Activated naive CD8-positive, alpha-beta T cell treated with anti-CD3 and anti-CD28 coated beads, Interleukin-2, amount 10 ng/mL, durations not matched to agents 7 days and 5 days (primary cell): ENCODE data around the gene UGCG. TPM values are rescaled to one million over a fixed set of nuclear protein-coding genes. Genes with fewer than 3 reads are reported as not detected.

Experiments used
- ATAC-seq: fragments of 150-1000 bp; cut with Tn5 transposase; one replicate; pipeline ENCODE4 v1.10.0; 2021; ENCODE audit warnings: low read depth, moderate library complexity
- POLR2A ChIA-PET: fragments of 350-600 bp; sonication (Branson Sonifier 250); formaldehyde crosslinking; loops from one replicate; lab custom pipeline; 2021; ENCODE audit warnings: antibody characterized with exemption; lab: Charles Lee
- DNase-seq: peaks from one replicate; pipeline ENCODE4 v3.0.0; 2021
- H3K27ac Mint-ChIP-seq: one replicate; pipeline ENCODE4 v1.8.0; 2022; ENCODE audit warnings: mild to moderate bottlenecking, mixed read lengths
- H3K27me3 Mint-ChIP-seq: one replicate; pipeline ENCODE4 v1.8.0; 2022; ENCODE audit warnings: mild to moderate bottlenecking, moderate library complexity, mixed read lengths
- H3K36me3 Mint-ChIP-seq: one replicate; pipeline ENCODE4 v1.8.0; 2021; ENCODE audit warnings: mild to moderate bottlenecking, mixed read lengths
- H3K4me1 Mint-ChIP-seq: one replicate; pipeline ENCODE4 v1.8.0; 2021; ENCODE audit warnings: mixed read lengths
- H3K4me3 Mint-ChIP-seq: one replicate; pipeline ENCODE4 v1.8.0; 2022; ENCODE audit warnings: mild to moderate bottlenecking, moderate library complexity, mixed read lengths
- H3K9me3 Mint-ChIP-seq: one replicate; pipeline ENCODE4 v1.8.0; 2021; ENCODE audit warnings: mixed read lengths
- total RNA-seq, 2 experiments: library from RNA; stranded (reverse); gene quantifications; one replicate each; pipeline ENCODE4 v1.2.3, GENCODE V29; 2021

The UGCG gene
- total RNA-seq, result 10 to 100 TPM; 24.9 to 27.1 TPM

DNA sequence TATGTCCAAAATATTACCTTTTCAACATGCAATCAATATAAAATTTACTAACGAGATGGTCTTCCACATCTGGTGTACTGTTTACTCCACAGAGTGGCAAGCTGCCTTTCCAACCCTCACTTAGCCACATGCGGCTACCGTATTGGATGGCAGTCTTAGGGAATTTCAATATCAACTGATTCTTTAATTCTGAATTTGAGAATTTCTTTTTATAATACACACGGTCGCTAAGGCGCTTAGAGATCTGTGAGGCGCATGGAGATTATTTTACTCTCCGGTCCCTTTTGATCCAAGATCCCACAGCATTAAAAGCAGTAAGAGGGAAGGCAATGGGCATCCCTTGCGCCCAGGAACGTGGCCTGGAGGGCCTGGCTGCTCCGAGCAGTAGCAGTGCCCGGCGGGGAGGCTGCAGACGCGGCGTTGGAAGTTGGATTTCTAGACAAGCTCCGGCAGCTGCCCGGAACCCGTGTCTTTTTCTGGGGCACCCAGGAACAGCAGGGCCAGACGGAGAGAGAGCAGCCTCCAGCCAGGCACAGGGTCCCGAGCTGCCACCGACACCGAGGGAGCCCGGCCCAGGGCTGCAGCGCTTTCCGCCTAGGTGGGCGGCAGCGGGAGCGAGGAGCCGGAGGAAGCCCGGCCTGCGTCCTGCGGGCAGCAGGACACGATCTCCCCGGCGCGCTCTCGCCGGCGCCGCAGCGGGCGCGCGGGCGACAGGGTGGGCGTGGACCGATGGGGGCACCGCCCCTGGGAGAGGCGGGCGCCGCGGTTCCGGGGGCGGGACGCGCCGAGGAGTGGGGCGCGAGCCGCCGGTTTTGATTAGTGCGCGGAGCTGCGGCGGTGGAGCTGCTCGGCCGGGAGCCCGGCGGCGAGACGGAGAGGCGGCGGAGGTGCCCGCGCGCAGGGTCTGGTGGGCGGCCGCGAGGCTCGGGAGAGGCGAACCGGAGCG, at the start of gene UGCG:
UGCG (plus strand) TSS at position 819 of the 946 bp plus-strand sequence. CDS start 402 bp downstream, outside the sequence.
- Mint-ChIP-seq H3K27me3 (no peaks in the 10 kb centered on the region), H3K9me3 (no peaks in the 10 kb centered on the region), H3K4me1 (peaks cover 13% of the 10 kb centered on the region), H3K4me3 (peak within 1 kb of the TSS; percentile 93), H3K36me3 (no peaks in the 10 kb centered on the region), H3K27ac (peak within 1 kb of the TSS; percentile 90)
- ATAC-seq (peak; percentile 85), DNase-seq (peak; percentile 95)
- POLR2A ChIA-PET, result interaction anchor here (0.6 to 3.6 kb wide), 29 partner anchors 12 to 483 kb away, joined by 3 to 29 read pairs (median 5); partner anchors contain the start of genes DNAJC25, HSDL2 and PTBP3

- Mint-ChIP-seq H3K36me3 (no peaks in the 10 kb centered on the region), H3K27me3 (no peaks in the 10 kb centered on the region), H3K4me1 (no peaks in the 10 kb centered on the region), H3K27ac (no peak overlapping the region), H3K9me3 (no peaks in the 10 kb centered on the region), H3K4me3 (no peak overlapping the region)
- POLR2A ChIA-PET, result no interaction called here
- DNase-seq (no peak), ATAC-seq (no peak)
Observed at GRCh38 chr9:111851553-111851952, 45.1 kb upstream of the UGCG start.

DNA sequence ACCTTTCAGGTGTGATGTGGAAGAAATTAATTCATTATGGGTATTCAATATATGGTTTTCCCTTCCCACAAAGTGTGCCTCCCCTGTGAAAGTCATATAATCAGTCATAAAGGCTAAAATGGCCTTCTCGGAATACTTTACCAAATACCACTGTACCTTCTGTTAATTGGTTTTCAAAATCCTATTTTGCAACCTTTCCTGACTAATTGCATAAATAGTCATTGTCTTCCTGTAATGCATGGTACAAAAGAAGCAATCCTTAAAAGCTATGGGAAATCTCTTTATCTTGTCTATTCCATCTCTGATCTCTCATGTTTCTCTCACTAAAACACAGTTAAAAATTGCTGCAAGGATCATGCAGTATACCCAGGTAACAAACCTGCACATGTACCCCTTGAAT, 44.3 kb upstream of the UGCG start:
- no peaks in the 10 kb centered on the region for H3K4me1 Mint-ChIP-seq
- H3K4me3 Mint-ChIP-seq, result no peak overlapping the region
- POLR2A ChIA-PET, result no interaction called here
- no peak overlapping the region for H3K27ac Mint-ChIP-seq
- H3K9me3 Mint-ChIP-seq, result no peaks in the 10 kb centered on the region
- H3K27me3 Mint-ChIP-seq, result no peaks in the 10 kb centered on the region
- ATAC-seq, result no peak
- no peak for DNase-seq
- no peaks in the 10 kb centered on the region for H3K36me3 Mint-ChIP-seq

DNA sequence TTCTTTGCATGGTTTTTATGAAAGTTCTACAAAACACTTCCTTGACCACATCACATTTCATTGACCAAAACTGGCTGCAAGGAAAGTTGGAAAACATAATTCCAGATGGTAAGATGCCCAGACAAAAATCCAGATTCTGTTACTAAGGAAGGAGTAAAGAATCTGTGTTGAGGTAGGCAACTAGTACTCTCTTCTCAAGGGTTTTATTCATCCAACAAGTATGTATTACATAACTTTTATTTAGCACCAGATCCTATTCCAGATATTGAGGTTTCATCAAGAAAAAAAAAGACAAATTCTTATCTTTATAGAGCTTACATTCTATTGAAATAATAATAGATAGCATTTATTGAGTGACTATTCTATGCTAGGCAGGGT, 43.2 kb upstream of the UGCG start:
- H3K27me3 Mint-ChIP-seq, result peaks cover 9% of the 10 kb centered on the region
- H3K27ac Mint-ChIP-seq, result no peak overlapping the region
- no peak overlapping the region for H3K4me3 Mint-ChIP-seq
- H3K9me3 Mint-ChIP-seq, result no peaks in the 10 kb centered on the region
- H3K4me1 Mint-ChIP-seq, result no peaks in the 10 kb centered on the region
- DNase-seq (no peak), ATAC-seq (no peak)
- H3K36me3 Mint-ChIP-seq, result no peaks in the 10 kb centered on the region
- POLR2A ChIA-PET, result no interaction called here

DNA sequence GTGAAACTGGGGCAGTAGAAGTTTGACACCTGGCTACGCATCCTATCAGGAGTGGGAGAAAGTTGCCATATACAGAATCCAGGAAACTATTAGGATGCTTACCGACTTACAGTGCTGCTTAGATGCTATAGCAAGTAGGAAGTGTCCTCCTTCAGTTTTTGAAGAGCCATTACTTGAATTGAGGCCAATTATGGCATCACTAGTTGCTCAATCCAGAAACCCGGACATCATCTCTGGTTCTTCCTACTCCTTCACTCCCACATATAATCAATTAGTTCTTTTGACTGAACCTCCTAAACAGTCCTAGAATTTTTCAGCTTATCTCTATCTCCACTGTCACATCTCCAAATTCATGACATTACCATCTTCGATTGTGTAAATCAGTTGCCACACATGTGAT, 41.8 kb upstream of the UGCG start:
- no peak overlapping the region for H3K27ac Mint-ChIP-seq
- ATAC-seq (no peak), DNase-seq (no peak)
- peaks cover 9% of the 10 kb centered on the region for H3K27me3 Mint-ChIP-seq
- no peaks in the 10 kb centered on the region for H3K36me3 Mint-ChIP-seq
- POLR2A ChIA-PET, result no interaction called here
- H3K4me1 Mint-ChIP-seq, result no peaks in the 10 kb centered on the region
- H3K4me3 Mint-ChIP-seq, result no peak overlapping the region
- H3K9me3 Mint-ChIP-seq, result no peaks in the 10 kb centered on the region

DNA sequence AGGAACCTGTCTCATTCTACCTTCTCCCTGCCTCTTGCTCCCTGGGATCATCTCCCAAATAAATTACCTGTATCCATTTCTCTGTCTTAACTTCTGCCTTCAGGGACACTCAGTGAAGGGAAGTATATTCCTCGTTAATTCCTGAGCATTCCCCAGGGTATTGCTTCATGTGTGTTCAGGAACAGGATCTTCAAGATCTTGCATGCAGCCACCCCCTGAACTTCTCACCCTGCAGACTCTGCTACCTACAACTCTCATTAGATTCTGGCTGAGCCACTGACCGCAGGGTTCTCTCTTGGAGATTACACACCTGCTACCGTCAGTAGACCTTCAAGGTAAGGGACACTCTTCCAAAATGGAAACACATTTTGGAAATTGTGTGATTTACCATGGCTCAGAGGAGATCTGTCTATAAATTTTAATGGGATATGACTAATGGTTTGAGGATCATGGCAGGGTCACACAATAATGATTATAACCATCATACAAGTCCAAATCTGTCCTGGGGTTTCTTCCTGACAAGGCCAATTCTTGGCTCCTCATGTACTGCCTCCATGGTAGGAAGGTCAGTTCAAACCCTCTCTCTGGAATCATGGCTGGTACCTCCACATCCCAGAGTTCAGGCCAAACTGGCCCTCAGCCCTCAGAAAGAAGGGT, 38.9 kb upstream of the UGCG start:
- no peaks in the 10 kb centered on the region for H3K4me1 Mint-ChIP-seq
- no peak for ATAC-seq
- H3K27ac Mint-ChIP-seq, result no peak overlapping the region
- peaks cover 9% of the 10 kb centered on the region for H3K27me3 Mint-ChIP-seq
- H3K36me3 Mint-ChIP-seq, result no peaks in the 10 kb centered on the region
- DNase-seq, result no peak
- POLR2A ChIA-PET, result no interaction called here
- H3K4me3 Mint-ChIP-seq, result no peak overlapping the region
- no peaks in the 10 kb centered on the region for H3K9me3 Mint-ChIP-seq

DNA sequence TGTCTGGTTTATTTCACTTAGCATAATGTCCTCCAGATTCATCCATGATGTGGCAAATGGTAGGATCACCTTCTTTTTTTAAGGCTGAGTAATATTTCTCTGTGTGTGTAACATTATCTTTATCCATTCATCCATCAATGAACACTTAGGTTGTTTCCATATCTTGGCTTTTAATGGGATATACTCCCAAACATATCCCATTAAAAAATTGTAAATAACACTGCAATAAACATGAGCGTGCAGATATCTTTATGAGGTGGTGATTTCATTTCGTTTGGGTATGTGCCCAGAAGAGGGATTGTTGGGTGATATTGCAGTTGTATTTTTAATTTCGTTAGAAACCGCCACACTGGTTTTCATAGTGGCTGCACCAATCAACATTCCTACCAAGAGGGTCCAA, 36.2 kb upstream of the UGCG start:
- H3K4me3 Mint-ChIP-seq, result no peak overlapping the region
- H3K27me3 Mint-ChIP-seq, result peaks cover 9% of the 10 kb centered on the region
- DNase-seq (no peak), ATAC-seq (no peak)
- POLR2A ChIA-PET, result no interaction called here
- no peaks in the 10 kb centered on the region for H3K9me3 Mint-ChIP-seq
- no peaks in the 10 kb centered on the region for H3K36me3 Mint-ChIP-seq
- H3K4me1 Mint-ChIP-seq, result no peaks in the 10 kb centered on the region
- no peak overlapping the region for H3K27ac Mint-ChIP-seq

DNA sequence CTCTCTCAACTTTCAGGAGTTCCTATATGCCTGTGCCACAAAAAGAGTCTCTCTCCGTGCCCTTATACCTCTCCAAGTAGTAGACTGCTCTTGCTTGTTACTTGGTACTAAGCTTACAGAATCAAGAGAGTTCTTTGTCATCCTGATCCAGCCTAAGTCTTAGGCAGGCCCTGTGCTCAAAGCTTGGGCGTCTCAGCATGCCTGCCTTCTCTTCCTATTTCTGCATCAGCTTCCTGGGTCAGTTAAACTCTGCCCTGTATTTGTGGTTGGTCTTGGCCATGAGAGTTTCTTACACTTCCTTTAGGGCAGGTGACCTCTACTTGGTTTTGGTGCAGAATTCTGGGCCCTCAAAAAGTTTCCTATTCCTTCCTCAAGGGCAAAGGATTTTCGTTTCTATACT, 33.0 kb upstream of the UGCG start:
- Mint-ChIP-seq H3K27ac (no peak overlapping the region), H3K4me1 (no peaks in the 10 kb centered on the region), H3K4me3 (no peak overlapping the region), H3K36me3 (no peaks in the 10 kb centered on the region), H3K27me3 (no peaks in the 10 kb centered on the region), H3K9me3 (no peaks in the 10 kb centered on the region)
- ATAC-seq (no peak), DNase-seq (no peak)
- POLR2A ChIA-PET, result no interaction called here

DNA sequence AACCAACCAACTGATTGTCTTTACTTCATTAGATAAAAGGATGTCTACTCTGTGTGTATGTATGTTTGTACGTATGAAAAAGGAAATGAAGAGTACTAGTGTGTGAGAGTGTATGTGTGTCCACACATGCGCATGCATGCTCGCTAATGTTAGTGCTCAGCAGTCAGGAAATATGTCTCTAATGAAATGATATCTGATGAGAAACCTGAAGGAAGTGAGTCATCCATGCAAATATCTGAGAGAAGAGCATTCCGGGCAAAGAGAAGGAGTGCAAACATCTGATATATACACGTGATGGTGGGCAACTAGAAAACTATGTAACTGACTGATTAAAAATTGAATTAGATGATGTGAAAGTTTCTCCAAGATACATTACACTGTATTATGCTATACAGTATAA, 29.6 kb upstream of the UGCG start:
- Mint-ChIP-seq H3K27me3 (peaks cover 6% of the 10 kb centered on the region), H3K27ac (no peak overlapping the region), H3K9me3 (no peaks in the 10 kb centered on the region), H3K4me3 (no peak overlapping the region), H3K4me1 (peaks cover 7% of the 10 kb centered on the region), H3K36me3 (no peaks in the 10 kb centered on the region)
- POLR2A ChIA-PET, result no interaction called here
- DNase-seq, result no peak
- no peak for ATAC-seq

DNA sequence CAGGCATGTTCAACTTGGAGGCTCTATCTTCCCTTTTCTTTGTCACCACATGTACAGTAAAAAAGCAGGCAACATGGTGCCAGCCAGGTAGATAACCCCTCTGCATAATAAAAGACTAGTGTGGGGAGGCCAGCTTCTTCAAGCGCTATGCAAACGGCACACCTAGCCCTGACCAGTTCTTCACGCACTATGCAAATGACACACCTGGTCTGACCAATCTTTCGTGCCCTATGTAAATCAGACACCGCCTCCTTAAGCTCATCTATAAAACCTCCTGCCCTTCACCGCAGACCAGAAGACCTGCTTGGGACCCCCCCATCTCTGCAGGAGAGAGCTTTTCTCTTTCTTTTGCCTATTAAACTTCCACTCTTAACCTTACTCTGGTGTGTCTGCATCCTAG, 28.1 kb upstream of the UGCG start:
- POLR2A ChIA-PET, result no interaction called here
- no peak overlapping the region for H3K27ac Mint-ChIP-seq
- peaks cover 7% of the 10 kb centered on the region for H3K4me1 Mint-ChIP-seq
- DNase-seq, result no peak
- no peaks in the 10 kb centered on the region for H3K9me3 Mint-ChIP-seq
- no peak for ATAC-seq
- H3K27me3 Mint-ChIP-seq, result peaks cover 9% of the 10 kb centered on the region
- no peaks in the 10 kb centered on the region for H3K36me3 Mint-ChIP-seq
- H3K4me3 Mint-ChIP-seq, result no peak overlapping the region

GRCh38 chr9:111870774-111871498, 25.7 kb upstream of the UGCG start:
- ATAC-seq, result peak; percentile 36
- H3K27me3 Mint-ChIP-seq, result peaks cover 9% of the 10 kb centered on the region
- no peak for DNase-seq
- H3K27ac Mint-ChIP-seq, result no peak overlapping the region
- H3K4me3 Mint-ChIP-seq, result no peak overlapping the region
- peaks cover 2% of the 10 kb centered on the region for H3K9me3 Mint-ChIP-seq
- H3K4me1 Mint-ChIP-seq, result peaks cover 7% of the 10 kb centered on the region
- H3K36me3 Mint-ChIP-seq, result peaks cover 3% of the 10 kb centered on the region
- POLR2A ChIA-PET, result no interaction called here

DNA sequence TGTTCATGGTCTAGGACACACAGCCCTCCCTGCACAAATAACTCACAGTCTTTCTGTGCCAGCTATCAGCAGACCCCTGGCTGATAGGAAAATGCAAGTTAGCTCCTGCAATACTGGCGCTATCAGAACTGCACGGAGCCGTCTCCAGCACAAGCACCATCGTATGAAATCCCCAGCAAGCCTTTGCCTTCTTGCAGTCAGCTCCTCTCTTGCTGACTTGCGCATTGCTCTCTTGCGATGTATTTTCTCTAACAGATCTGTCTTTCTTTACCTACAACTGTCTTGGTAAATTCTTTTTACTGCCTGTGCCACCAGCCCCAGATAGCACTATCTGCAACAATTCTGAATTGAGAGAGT, 25.1 kb upstream of the UGCG start:
- H3K27ac Mint-ChIP-seq, result no peak overlapping the region
- POLR2A ChIA-PET, result no interaction called here
- ATAC-seq, result no peak
- peaks cover 9% of the 10 kb centered on the region for H3K27me3 Mint-ChIP-seq
- peaks cover 7% of the 10 kb centered on the region for H3K4me1 Mint-ChIP-seq
- H3K4me3 Mint-ChIP-seq, result no peak overlapping the region
- no peak for DNase-seq
- H3K36me3 Mint-ChIP-seq, result peaks cover 3% of the 10 kb centered on the region
- peaks cover 2% of the 10 kb centered on the region for H3K9me3 Mint-ChIP-seq

DNA sequence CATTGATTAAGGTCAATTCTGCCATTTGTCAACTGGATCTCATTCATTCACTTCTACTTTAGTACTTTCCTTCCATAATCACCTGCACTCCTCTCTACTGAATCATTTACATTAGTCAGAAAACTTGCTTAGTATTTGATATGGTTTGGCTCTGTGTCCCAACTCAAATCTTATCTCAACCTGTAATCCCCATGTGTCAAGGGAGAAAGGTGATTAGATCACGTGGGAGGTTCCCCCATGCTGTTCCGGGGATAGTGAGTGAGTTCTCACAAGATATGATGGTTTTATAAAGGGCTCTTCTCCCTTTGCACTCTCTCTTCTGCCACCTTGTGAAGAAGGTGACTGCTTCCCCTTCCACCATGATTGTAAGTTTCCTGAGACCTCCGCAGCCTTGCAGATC, 23.7 kb upstream of the UGCG start:
- no peak for ATAC-seq
- Mint-ChIP-seq H3K36me3 (peaks cover 3% of the 10 kb centered on the region), H3K27ac (no peak overlapping the region), H3K27me3 (peaks cover 9% of the 10 kb centered on the region), H3K4me1 (peaks cover 7% of the 10 kb centered on the region), H3K9me3 (peaks cover 2% of the 10 kb centered on the region), H3K4me3 (no peak overlapping the region)
- POLR2A ChIA-PET, result no interaction called here
- DNase-seq, result no peak
